NK-92 (cell line): Measurements from ENCODE around the gene OR6A2.
"Not testable (repeated sequence)": the region's sequence is repeated elsewhere in the genome, so short reads cannot be mapped to it uniquely, and the experiment has no call there.

Experiments
- DNase-seq: peaks from one replicate; lab custom pipeline; 2025; ENCODE audit not compliant: unreplicated experiment; lab: John Stamatoyannopoulos, UW

OR6A2 gene

GRCh38 chr11:6799402-6799801 is at the start of gene OR6A2:
Gene OR6A2 (minus strand): TSS chr11:6799689. CDS start chr11:6795708, 3,981 bp downstream.
- DNase-seq: no peak

DNA sequence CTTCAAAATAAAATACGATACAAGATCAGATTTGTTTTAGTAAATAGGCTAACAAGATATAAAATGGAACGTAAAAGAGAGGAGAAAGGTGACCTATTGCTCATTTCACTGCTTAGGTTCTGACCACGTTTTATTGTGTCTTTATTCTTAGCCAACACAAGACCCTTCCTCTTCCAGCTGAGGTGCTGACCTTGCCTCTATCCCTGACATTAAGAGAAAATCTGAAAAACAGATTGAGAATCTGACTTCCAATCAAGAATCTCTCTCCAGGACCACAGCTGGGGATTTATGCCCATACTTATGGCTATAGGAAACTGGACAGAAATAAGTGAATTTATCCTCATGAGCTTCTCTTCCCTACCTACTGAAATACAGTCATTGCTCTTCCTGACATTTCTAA is 45.9 kb upstream of the OR6A2 start, which contains the start of gene OR10A5:
Gene OR10A5 (plus strand): TSS at position 301 of the 400 bp plus-strand sequence. CDS start 0 bp downstream, at position 301.
- DNase-seq: no peak

- DNase-seq: no peak
These were observed 44.9 kb upstream of the OR6A2 start for GRCh38 chr11:6844356-6844755.

GRCh38 chr11:6843670-6844069 is 44.2 kb upstream of the OR6A2 start:
- no peak for DNase-seq

DNA sequence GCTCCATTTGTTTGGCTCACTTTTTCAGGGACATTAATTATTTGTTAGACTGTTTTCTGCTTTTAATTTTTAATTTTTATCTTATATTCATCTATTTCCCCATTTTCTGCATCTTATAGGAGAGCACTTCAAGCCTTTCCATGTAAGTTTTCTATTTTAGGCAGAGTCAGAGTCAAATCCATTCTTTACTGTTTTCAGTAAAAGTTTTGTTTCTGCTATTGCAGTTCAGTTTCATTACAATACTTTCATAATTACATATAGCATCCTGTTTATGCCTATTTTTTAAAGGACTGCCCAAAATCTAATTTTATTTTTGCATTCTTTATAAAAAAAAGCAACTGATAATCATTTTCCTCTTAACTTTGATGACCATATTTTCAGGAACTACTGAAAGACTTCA is 42.2 kb upstream of the OR6A2 start:
- no peak for DNase-seq

- DNase-seq: no peak
These were observed 34.5 kb upstream of the OR6A2 start for GRCh38 chr11:6834021-6834420.

DNA sequence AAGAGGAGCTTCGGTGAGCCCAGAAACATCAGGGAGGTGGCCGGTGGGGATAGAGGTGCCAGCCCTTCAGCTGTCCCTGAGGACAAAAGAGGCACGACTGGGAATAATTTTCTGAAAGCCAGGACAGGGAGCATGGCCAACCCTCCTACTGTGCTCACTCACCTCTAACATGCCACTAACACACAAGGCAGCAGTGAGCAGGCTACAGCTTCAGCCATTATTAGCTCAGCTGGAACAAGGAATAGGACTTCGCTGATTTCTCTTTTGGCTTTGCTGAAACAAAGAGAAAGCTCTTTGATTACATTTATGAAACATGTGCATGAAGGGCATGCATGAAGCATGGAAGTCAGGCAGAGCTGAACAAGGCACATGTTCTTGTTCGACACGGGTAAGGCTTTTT is 33.9 kb upstream of the OR6A2 start:
- no peak for DNase-seq

- no peak for DNase-seq
These were observed 28.6 kb upstream of the OR6A2 start for GRCh38 chr11:6828103-6828502.

DNA sequence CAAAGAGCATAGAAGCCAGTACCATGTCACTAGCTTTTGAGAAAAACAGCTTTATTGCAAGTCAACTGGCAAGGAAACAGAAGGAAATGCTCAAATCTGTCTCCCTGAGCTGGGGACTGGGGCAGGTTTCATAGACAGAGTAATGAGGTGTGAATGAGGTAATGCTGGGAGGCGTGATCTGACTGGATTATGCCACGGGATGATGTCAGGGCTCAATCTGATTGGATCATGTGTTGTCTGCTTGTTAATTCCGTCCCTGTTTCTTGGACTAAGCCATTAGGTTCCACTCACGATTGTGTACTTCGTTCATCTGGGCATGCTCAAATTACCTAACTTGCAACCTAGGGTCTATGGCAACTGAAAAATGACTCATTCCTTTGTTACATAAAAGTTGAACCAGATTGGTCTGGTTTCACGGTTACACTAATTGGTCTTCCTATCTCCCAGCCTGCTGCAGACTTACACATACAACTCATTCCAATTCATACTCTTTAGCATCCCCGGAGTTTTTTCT is 25.8 kb upstream of the OR6A2 start:
- DNase-seq: no peak

DNA sequence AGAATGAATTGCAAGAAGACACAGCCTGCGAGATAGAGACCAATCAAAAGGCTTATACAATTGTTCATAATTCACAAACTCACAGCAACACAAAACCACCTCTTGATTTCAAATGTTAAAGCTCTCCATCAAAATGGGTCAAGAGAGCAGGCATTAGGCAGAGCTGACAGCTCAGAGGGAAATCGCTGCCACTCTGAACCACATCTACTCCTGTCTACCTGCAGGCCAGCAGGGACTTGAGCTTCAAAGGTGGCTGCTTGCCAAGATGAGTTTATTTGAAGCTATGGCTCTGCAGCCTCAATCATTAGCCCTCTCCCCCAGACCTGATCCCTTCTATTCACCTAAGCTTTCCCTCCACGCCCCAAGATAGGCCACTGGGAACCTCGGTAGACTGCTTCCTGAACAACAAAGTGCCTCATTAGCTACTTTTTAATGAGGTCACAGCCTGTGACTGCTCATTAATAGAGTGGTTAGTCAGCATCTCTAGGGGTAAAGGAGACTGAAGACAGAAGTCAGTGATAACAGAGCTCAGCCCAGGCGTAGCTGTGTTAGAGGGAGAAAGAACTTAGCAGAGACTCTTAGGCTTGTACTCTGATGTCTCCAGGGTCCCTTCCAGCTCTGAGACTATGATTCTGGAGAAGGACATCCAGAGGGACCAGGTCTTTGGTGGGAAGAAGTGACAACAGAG is 24.8 kb upstream of the OR6A2 start:
- DNase-seq: no peak

- DNase-seq: no peak
These were observed 19.5 kb upstream of the OR6A2 start for GRCh38 chr11:6818967-6819366.

DNA sequence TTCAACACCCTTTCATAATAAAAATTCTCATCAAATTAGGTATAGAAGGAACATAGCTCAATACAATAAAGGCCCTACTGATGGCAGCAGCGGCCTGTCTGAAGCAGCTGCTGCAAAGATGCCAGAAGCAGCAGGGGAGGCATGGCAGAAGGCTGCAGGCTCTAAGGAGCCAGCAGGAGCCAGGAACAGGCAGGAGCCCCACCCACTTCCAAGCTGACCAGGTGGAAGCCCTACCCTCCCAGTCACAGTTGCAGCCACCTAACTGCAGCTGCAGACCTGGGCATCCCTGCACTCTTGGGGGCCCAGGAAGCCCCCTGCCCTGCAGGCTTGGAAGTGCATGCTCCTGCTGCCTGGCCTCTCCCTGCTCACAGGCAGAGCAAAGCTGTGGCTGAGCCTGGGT is 18.2 kb upstream of the OR6A2 start:
- DNase-seq: no peak

GRCh38 chr11:6813656-6814055 is 14.2 kb upstream of the OR6A2 start:
- no peak for DNase-seq

DNA sequence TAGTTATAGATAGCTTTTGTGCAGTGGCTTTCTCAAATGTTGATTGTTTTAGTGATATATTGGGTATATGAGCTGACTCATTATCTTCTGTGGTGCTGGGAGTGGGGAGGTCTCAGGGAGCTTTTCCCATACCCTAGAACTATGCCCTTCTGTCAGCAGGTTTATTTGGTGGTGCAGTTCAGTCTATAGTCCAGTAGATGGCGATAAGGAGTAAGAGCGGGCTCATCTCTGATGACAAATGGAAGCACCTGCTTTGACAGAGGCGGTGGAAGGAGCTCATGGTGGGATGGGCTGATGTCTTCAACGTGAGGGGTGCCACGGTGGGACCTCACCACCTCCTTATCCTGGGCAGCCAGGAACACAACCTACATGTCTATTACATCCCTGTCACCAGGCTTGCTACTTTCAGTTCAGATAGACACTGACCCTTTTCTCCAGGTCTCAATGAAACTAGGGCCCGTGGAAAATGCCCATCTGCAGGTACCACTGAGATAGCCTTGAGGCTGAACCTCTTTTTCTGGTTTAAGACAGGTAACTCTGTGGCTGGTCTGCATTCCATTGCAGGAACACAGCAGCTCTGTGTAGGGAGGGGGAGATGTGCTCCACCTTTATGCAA is 13.0 kb upstream of the OR6A2 start:
- no peak for DNase-seq

- not testable (repeated sequence) for DNase-seq
These were observed 1.6 kb upstream of the OR6A2 start for GRCh38 chr11:6801075-6801474.

DNA sequence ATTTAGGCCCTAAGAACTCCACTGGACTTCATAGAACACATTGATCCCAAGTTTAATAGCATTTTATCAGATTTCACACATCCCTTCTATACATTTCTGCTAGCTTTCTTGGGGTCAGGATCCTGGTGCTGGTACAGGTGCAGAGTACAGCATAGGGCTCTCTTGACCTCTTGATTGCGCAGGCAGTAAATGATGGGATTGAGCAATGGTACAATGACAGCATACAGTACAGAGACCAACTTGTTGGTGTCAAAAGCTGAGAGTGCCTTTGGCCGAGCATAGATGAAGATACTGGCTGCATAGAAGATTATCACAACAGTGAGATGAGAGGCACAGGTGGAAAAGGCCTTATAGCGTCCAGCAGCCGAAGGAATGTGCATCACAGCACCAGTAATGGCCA is 4.8 kb downstream of the OR6A2 start:
- DNase-seq: no peak

DNA sequence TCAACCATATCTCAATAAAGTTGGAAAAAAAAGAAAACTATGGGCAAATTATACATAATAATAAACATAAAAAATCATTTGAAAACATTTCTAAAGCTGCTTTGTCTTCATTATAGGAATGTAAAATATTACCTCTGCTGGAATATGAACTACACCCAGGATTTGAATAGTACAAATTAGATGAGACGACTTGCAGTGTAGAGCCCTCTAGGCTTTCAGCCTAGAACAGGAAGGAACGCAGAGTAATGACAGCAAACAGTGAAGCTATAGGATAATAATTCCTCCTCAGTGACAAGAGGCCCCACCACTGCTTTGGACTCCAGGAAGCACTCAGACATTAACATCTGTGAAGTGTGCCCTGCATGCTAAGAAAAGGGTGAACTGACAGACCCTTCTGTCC is 8.9 kb downstream of the OR6A2 start:
- no peak for DNase-seq

DNA sequence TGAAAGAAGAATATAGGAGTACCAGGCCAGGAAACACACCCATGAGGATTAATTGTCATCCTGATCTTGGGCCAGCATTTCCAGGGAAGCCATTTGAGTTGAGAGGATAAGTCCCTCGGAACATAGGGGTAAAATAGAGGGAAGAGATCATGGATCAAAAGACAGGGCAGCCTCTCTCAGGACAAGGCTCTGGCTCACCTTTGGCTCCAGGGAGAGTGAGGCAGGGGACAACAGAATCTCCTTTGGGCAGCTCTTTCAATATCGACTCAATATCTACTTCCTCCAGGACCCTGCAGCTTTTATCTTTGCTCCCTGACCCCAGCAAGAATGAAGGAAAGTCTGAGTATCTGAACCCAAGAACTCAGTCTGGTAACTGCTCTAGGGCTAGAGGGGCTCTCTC is 16.8 kb downstream of the OR6A2 start, which contains the start of gene OR2AG1:
Gene OR2AG1 (plus strand): TSS at position 301 of the 400 bp plus-strand sequence. CDS start 2,018 bp downstream, outside the sequence.
- no peak for DNase-seq

DNA sequence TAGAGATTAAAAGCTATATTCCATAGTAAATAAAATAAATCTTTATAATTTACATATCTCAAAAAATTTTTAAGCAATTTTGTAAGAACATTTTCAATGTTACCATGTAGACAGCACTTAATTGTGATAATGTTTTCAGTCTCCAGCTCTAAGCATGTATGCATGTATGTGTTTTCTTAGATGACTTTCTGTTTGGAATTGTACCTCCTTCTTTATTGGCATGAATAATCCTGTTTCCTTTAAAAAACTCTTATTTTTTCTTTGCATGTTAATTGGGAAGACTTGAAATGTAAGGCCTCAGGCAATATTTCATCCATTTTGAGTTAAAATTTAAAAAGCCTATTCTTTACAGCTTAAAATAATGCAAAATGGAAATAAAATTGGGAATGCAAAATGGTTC is 18.7 kb downstream of the OR6A2 start:
- DNase-seq: no peak

DNA sequence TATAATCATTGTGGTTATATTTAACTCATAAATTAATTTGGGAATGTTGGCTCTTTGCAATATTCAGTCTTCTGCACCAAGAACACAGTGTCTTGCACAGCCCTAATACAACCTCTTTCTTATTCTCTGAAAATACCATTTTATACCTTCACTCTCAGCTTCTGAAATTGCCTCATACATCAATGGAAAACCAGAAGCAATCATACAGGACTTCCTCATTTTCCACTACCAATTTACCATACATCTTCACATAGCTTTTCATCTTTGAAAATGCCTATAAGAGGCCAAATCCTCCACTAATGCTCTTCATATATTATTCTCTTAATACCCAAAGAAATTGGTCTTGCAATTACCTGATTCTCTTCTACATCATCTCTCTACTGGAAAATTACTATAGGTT is 21.0 kb downstream of the OR6A2 start:
- no peak for DNase-seq

DNA sequence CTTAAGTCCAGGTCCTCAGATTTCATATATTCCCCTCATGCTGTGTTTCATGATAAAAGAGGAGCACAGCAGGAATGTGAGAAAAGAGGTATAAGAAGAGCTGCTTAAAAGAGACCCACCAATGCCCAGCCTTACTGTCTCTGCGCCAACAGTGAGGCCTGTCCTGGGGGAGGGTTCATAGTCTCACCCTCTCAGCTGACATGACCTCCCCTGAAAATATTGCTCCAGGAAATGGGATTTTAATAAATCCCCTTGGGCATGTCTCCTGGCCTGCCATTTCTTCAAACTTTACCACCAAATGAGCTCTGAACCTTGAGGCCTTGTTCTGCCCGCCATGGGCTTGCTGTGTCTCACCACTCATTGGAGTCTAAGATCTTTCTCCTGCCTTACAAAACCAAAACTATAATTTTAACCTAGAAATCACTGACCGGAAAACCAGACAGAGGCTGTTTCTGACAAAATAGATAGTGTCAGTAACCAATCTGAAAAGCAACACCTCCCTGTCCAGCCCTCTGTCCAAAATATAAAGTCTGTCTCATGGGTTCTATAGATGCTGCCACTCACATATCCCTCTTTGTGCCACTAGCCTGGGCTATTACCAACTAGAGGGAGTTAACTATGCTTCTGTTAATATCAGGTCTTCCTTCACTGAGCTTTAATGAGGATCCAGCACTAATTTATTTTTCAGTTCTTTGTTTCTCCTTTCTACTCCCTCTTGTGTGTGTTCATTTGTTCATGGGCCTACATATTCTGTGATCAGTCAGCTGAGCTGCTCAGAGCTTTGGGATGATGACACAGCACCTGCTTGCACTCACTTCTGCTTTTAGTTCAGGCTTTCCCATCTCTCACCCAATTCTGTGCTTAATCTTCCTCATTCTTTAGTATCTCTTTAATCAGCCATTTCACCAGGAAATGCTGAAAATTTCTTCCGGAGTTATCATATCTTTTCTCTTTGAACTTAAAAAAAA is 27.3 kb downstream of the OR6A2 start, which contains the start of gene OR2AG2:
Gene OR2AG2 (minus strand): TSS at position 51 of the 968 bp plus-strand sequence. CDS start 3,019 bp downstream, outside the sequence.
- no peak for DNase-seq
